Measurements from ENCODE around the gene TMCC1. TPM values are rescaled to one million over a fixed set of nuclear protein-coding genes. Genes with fewer than 3 reads are reported as not detected.

Gene TMCC1
- 19.2 and 22.9 TPM in 2 replicates for total RNA-seq

DNA sequence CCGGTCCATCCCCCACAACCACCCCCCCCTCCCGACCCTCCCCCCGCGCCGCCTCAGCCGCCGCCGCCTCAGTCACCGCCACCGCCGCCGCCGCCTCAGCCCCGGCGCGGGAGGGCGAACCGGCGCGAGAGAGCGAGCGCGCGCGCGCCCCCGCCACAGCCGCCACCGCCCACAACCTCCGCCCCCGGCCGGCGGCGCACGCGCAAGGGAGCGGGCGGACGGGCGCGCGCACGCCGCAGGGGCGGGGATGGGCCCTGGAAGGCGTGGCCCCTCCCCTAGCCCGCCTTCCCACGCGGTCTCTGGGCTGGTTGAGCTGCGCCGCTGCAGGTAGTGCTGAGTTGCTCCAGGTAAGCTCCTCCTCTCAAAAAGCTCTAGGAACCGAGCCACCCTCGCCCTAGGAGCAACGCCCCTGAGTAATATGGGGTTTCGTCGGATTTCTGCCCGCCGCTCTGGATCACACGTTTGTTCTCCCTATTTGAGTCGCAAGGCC, at the start of gene TMCC1:
Gene TMCC1, minus strand, starts transcription at position 131 of the 490 bp plus-strand sequence.

DNA sequence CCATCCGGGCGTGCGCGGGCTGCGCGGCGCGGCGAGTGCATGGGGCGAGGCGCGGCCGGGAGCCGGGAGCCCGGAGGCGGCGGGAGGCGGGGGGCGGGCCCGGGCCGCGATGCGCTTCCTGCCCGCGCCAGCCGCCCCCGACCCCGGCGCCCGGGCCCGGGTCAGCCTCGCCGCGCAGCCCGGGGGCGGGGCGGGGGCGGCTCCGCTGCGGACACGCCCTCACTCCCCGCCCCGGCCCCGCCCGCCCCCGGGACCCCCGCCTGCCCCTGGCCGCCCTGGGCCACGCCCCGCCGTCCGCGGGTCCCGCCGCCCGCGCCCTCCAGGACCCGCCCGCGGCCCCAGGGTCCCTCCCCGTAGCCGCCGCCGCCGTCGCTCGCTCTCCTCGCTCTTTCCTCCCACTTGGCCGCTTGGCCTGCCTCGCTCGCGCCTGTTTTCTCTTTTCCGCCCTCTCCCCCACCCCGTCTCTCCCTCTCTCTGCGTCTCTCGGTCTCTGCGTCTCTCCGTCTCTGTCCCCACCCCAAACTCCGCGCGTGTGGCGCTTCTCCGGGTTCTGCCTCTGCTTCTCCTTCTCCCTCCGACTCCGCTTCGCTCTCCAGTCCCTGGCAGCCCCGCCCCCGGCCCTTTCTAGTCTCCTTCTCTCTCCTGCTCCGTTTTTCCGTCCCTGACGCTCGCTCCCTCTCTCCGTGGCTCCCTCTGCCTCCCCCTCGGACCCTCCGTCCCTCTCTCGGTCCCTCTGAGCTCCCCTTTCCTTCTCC, 286.7 kb downstream of the TMCC1 start, which contains the start of gene PLXND1:
Gene PLXND1, minus strand, starts transcription at position 41 of the 755 bp plus-strand sequence. Its CDS starts 37 bp downstream, at position 4.

Small RNA genes lying within 50 kb of the gene (small RNA-seq; reads per million reads assigned to genes)
- gene RF00026: not detected
- gene RNY3P13: not detected

Other genes starting within 250 kb of the TMCC1 start
- not detected in 2 replicates for gene TRH, start 81.0 kb upstream of the TMCC1 start, total RNA-seq
- 0.27 TPM in 1 of 2 replicates, not detected in the other for gene ALG1L2, start 188.1 kb upstream of the TMCC1 start, total RNA-seq

All from thoracic aorta endothelial cell (primary cell).